SH-SY5Y (cell line): ENCODE measurements around the gene GRIK2.

Experiments
- GATA2 ChIP-seq: IDR thresholded peaks from 2 replicates; pipeline ENCODE4 v1.6.1; 2011; ENCODE audit warnings: mild to moderate bottlenecking, low read depth, low read length
- GATA3 ChIP-seq: IDR thresholded peaks from 2 replicates; pipeline ENCODE4 v1.6.1; 2011; ENCODE audit warnings: low read depth, mild to moderate bottlenecking, low read length, moderate library complexity

- TF ChIP-seq GATA3 (no peak), GATA2 (no peak)
Measured at GRCh38 chr6:101682937-101683336, 289.4 kb downstream of the GRIK2 start.
